AG04449 (cell line): ENCODE results near the gene CTDSP2.

Experiments
- CTCF ChIA-PET: fragments of 350-600 bp; formaldehyde crosslinking; extraction: SDS; loops from one replicate; lab custom pipeline; 2021; ENCODE audit warnings: antibody characterized with exemption; lab: Yijun Ruan, JAX
- POLR2A ChIA-PET: fragments of 400-600, 350-600 bp; formaldehyde crosslinking; extraction: SDS; loops from one replicate; lab custom pipeline; 2020; ENCODE audit warnings: antibody characterized with exemption, inconsistent platforms; lab: Yijun Ruan, JAX
- DNase-seq: peaks from one replicate; pipeline ENCODE4 v3.0.0-alpha.2; 2010; ENCODE audit warnings: low read depth, low spot score
- H3K4me3 ChIP-seq: 2 replicates; pipeline ENCODE4 v1.5.1; 2011; ENCODE audit warnings: low read depth, mild to moderate bottlenecking, control low read depth, low read length
- CTCF ChIP-seq: IDR thresholded peaks from one replicate; pipeline ENCODE4 v1.5.1; 2011; ENCODE audit warnings: mild to moderate bottlenecking, moderate library complexity, low read length, control low read depth, inconsistent platforms; ENCODE audit not compliant: insufficient read depth; ENCODE audit errors: missing control alignments

CTDSP2 gene

GRCh38 chr12:57779736-57780135, 66.8 kb downstream of the CTDSP2 start:
- ChIA-PET POLR2A (interaction anchor here (1.4 kb wide), 1 partner anchor 11 kb away, joined by 4 read pairs; no protein-coding TSS in a partner anchor), CTCF (interaction anchor here (0.8 to 2.2 kb wide), 14 partner anchors 10 to 196 kb away, joined by 3 to 15 read pairs (median 3); no protein-coding TSS in a partner anchor)
- H3K4me3 ChIP-seq: no peak overlapping the region
- TF ChIP-seq CTCF: no peak
- no peak for DNase-seq

- DNase-seq: no peak
- no peak overlapping the region for H3K4me3 ChIP-seq
- no peak for TF ChIP-seq CTCF
- CTCF ChIA-PET: interaction anchor here (0.8 to 4.0 kb wide), 5 partner anchors 21 to 126 kb away, joined by 3 to 15 read pairs (median 3); no protein-coding TSS in a partner anchor
- POLR2A ChIA-PET: no interaction called here
These were observed 68.6 kb downstream of the CTDSP2 start for GRCh38 chr12:57777911-57778310.

- ChIA-PET CTCF (interaction anchor here (0.7 to 4.0 kb wide), 3 partner anchors 9 to 127 kb away, joined by 3 to 12 read pairs (median 4); partner anchors contain the start of gene CYP27B1), POLR2A (no interaction called here)
- TF ChIP-seq CTCF: no peak
- DNase-seq: no peak
- no peak overlapping the region for H3K4me3 ChIP-seq
These were observed 69.2 kb downstream of the CTDSP2 start for GRCh38 chr12:57777367-57777766.

- ChIA-PET POLR2A (no interaction called here), CTCF (interaction anchor here (0.7 to 4.0 kb wide), 4 partner anchors 10 to 128 kb away, joined by 3 to 12 read pairs (median 4); partner anchors contain the start of gene CYP27B1)
- DNase-seq: no peak
- H3K4me3 ChIP-seq: no peak overlapping the region
- TF ChIP-seq CTCF: no peak
These were observed 70.3 kb downstream of the CTDSP2 start for GRCh38 chr12:57776247-57776587.

- CTCF ChIA-PET: interaction anchor here (0.7 to 4.2 kb wide), 5 partner anchors 8 to 128 kb away, joined by 3 to 31 read pairs (median 9); partner anchors contain the start of gene TSFM
- no peak for DNase-seq
These were observed 70.8 kb downstream of the CTDSP2 start for GRCh38 chr12:57775563-57776246.

More at GRCh38 chr12:57775563-57776246, 70.8 kb downstream of the CTDSP2 start:
- no peak for TF ChIP-seq CTCF
- POLR2A ChIA-PET: no interaction called here
- H3K4me3 ChIP-seq: no peak overlapping the region
